Tibial nerve (tissue), 3 donors: ENCODE data around the gene ADORA1.

Experiments used
- POLR2A ChIP-seq, 2 donors: fragments of 450-650 bp; IDR thresholded peaks; one replicate each; pipeline ENCODE4 v1.6.1; 2017; ENCODE audit warnings: antibody characterized with exemption in 2 of 2, mild to moderate bottlenecking in 2 of 2, moderate library complexity in 2 of 2
- TF ChIP-seq, protein P1 (sequence below), 5 experiments: fragments of 200-600 bp in 3 of 5; fragments of 450-650 bp in 2 of 5; sonication (generic) in 3 of 5; IDR thresholded peaks; one replicate each; pipeline ENCODE4 v1.5.1; 2016 to 2019; ENCODE audit warnings: antibody characterized with exemption in 5 of 5, mild to moderate bottlenecking in 3 of 5, moderate library complexity in 2 of 5

DNA sequence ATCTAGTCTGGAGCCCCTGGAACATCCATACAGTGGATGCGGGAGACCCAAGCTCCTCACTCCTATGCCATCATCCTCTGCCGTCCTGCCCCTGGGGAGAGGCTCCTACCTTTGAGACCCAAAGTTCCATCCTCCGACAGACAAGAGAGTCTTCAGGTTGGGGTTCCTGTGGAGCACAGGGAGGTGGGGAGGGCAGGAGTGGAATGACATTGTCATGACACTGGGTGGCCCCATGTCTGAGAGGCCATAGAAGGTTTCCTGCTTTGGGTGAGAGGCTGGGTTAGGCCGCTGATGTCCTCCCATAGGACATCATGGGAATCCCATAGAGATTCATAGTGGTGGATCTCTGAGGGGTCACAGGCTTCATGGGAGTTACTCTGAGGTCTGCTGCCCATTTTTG is 56.9 kb downstream of the ADORA1 start:
- TF ChIP-seq, protein P1, sequence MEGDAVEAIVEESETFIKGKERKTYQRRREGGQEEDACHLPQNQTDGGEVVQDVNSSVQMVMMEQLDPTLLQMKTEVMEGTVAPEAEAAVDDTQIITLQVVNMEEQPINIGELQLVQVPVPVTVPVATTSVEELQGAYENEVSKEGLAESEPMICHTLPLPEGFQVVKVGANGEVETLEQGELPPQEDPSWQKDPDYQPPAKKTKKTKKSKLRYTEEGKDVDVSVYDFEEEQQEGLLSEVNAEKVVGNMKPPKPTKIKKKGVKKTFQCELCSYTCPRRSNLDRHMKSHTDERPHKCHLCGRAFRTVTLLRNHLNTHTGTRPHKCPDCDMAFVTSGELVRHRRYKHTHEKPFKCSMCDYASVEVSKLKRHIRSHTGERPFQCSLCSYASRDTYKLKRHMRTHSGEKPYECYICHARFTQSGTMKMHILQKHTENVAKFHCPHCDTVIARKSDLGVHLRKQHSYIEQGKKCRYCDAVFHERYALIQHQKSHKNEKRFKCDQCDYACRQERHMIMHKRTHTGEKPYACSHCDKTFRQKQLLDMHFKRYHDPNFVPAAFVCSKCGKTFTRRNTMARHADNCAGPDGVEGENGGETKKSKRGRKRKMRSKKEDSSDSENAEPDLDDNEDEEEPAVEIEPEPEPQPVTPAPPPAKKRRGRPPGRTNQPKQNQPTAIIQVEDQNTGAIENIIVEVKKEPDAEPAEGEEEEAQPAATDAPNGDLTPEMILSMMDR (IDR thresholded peaks at IDR 0.05), result no peak
- no peak for TF ChIP-seq POLR2A (IDR thresholded peaks at IDR 0.05)
